Measurements from ENCODE around the gene DPH2. TPM values are rescaled to one million over a fixed set of nuclear protein-coding genes. Genes with fewer than 3 reads are reported as not detected.
A peak's percentile ranks its signal among the peaks of the same experiment; 100 is the strongest.

DPH2 gene
- total RNA-seq, 4 donors from 2014 or later = 5.1 to 18.5 (median 12.3) TPM

DNA sequence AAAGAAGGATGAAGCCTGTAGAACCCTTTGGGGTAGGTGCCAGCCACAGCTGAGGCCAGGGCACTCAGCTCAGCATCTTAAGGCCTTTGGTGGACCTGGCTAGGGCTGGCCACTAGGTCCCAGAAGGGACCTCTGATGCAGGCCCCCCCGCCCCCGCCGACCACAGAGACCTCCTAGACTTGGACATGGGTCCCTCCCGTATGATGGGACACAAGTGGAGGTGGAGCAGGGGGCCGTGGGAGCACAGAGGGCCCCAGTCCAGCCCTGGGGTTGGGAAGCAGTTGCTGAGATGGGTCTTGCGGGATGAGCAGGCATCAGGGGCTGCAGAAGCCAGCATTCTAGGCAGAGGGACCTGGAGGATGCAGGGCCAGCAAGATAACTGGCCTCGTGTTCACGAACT lies 12.4 kb downstream of the DPH2 start:
- no peak for DNase-seq
- intact Hi-C loops (cut with DNase I; ENCODE audit: low total_unique reads) = no loop called here
- no peaks in the 10 kb centered on the region for H3K9me3 ChIP-seq
- TF ChIP-seq, protein P1, sequence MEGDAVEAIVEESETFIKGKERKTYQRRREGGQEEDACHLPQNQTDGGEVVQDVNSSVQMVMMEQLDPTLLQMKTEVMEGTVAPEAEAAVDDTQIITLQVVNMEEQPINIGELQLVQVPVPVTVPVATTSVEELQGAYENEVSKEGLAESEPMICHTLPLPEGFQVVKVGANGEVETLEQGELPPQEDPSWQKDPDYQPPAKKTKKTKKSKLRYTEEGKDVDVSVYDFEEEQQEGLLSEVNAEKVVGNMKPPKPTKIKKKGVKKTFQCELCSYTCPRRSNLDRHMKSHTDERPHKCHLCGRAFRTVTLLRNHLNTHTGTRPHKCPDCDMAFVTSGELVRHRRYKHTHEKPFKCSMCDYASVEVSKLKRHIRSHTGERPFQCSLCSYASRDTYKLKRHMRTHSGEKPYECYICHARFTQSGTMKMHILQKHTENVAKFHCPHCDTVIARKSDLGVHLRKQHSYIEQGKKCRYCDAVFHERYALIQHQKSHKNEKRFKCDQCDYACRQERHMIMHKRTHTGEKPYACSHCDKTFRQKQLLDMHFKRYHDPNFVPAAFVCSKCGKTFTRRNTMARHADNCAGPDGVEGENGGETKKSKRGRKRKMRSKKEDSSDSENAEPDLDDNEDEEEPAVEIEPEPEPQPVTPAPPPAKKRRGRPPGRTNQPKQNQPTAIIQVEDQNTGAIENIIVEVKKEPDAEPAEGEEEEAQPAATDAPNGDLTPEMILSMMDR (IDR thresholded peaks at IDR 0.05) = no peak
- TF ChIP-seq POLR2A (IDR thresholded peaks at IDR 0.05) = no peak
- no peak overlapping the region for H3K4me3 ChIP-seq
- H3K27ac ChIP-seq = no peak overlapping the region
- no peaks in the 10 kb centered on the region for H3K4me1 ChIP-seq
- H3K27me3 ChIP-seq = no peaks in the 10 kb centered on the region
- no peaks in the 10 kb centered on the region for H3K36me3 ChIP-seq

DNA sequence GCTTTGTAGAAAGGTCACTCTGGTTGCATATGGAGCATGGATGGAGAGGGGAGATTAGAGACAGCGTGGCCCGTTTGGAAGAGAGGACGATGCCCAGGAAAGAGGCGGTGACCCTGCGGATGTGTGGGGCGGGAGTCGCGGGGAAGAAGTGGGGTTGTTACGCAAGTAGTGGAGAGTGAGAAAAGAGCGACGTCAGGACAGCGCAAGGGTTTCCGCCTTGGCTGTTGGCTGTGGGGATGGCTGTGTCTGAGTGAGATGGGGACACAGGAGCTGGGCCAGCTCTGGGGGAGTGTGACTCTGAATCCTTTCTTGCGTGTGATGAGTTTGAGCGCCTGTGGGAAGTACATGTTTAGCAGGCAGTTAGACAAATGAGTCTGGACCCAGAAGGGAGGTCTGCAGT lies 13.0 kb downstream of the DPH2 start:
- peak in 1 of 2 donors; percentile 13 for DNase-seq
- Histone ChIP-seq H3K36me3 (no peaks in the 10 kb centered on the region), H3K4me3 (no peak overlapping the region), H3K4me1 (no peaks in the 10 kb centered on the region), H3K27ac (no peak overlapping the region), H3K27me3 (no peaks in the 10 kb centered on the region), H3K9me3 (no peaks in the 10 kb centered on the region)
- TF ChIP-seq POLR2A (IDR thresholded peaks at IDR 0.05) = no peak
- TF ChIP-seq, protein P1 (IDR thresholded peaks at IDR 0.05) = no peak
- intact Hi-C loops (cut with DNase I; ENCODE audit: low total_unique reads) = no loop called here

DNA sequence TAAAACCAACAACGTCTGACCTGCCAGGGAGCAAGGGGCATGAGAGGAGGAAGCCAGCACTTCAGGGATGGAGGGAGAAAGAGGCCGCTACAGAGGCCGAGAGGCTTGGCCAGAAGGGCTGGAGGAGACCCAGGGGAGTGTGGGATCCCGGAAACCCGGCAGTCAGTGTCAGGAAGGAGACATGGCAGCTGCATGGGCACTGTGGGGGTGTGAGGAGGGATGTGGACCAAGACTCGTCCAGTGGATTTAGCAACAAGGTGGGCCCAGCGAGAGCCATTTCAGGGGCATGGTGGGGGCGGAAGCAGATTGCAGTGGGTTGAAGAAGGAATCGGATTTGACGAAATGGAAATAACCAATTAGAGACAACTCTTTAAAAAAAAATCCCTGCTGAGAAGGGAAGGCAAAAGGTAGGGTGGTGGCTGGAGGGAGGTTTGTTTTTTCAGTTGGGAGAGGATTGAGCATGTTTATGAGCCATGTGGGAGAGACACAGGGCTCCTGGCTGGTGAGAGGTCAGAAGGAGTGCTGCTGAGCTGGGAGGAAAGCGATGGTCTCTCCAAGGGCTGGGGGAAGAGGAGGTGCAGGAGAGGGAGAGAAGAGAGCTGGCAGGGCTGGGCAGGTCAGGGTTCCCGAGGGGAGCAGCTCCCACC lies 13.6 kb downstream of the DPH2 start:
- Histone ChIP-seq H3K4me1 (no peaks in the 10 kb centered on the region), H3K27ac (no peak overlapping the region), H3K27me3 (no peaks in the 10 kb centered on the region), H3K36me3 (no peaks in the 10 kb centered on the region), H3K4me3 (no peak overlapping the region), H3K9me3 (no peaks in the 10 kb centered on the region)
- TF ChIP-seq, protein P1 (IDR thresholded peaks at IDR 0.05) = no peak
- TF ChIP-seq POLR2A (IDR thresholded peaks at IDR 0.05) = no peak
- intact Hi-C loops (cut with DNase I; ENCODE audit: low total_unique reads) = no loop called here
- DNase-seq = peak in 1 of 2 donors; percentile 13

DNA sequence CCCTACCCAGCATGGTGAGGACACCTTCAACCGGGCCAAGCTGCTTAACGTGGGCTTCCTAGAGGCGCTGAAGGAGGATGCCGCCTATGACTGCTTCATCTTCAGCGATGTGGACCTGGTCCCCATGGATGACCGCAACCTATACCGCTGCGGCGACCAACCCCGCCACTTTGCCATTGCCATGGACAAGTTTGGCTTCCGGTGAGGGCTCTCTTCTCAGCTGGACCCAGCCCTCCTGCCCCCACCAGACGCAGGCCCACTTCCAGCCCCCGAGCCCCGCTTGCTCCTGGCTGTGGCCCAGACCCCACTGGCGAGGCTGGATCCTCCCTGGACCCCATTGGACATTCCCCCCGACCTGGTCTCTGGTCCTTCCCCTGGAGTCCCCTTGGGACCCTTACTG lies 15.0 kb downstream of the DPH2 start:
- intact Hi-C loops (cut with DNase I; ENCODE audit: low total_unique reads) = no loop called here
- Histone ChIP-seq H3K4me3 (no peak overlapping the region), H3K9me3 (no peaks in the 10 kb centered on the region), H3K27ac (no peak overlapping the region), H3K36me3 (no peaks in the 10 kb centered on the region), H3K4me1 (no peaks in the 10 kb centered on the region), H3K27me3 (no peaks in the 10 kb centered on the region)
- peak in 1 of 2 donors; percentile 13 for DNase-seq
- TF ChIP-seq, protein P1 (IDR thresholded peaks at IDR 0.05) = no peak

DNA sequence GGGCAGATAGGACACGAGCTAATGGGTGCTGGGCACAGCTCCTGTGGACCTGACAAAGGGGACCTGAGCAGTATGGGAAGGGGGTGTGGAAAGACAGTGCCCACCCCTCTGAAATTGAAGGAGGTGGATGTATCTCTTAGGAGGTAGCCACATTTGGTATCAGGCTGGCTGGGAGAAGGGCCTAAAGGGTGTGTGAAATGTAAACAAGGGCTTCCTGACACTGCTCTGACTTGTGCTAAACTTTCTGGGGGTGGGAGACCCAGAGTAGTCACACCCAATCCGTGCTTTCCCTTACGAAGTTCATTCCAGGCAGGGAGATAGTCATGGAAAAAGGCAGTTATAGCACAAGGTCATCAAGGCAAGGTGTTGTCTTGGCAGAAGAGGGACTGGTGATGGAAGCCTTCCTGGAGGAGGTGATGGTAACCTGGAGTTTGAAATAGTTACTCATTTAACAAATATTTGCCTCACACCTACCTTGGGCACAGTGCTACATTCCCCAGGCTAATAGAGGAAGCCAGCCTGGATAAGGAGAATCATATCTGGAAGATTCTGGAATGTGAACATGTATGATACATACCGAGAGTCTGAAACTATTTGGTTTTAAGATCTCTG lies 16.3 kb downstream of the DPH2 start:
- no peak for TF ChIP-seq POLR2A (IDR thresholded peaks at IDR 0.05)
- TF ChIP-seq, protein P1 (IDR thresholded peaks at IDR 0.05) = no peak
- Histone ChIP-seq H3K4me1 (no peaks in the 10 kb centered on the region), H3K9me3 (no peaks in the 10 kb centered on the region), H3K27me3 (no peaks in the 10 kb centered on the region), H3K27ac (no peak overlapping the region), H3K36me3 (no peaks in the 10 kb centered on the region), H3K4me3 (no peak overlapping the region)
- intact Hi-C loops (cut with DNase I; ENCODE audit: low total_unique reads) = no loop called here
- no peak for DNase-seq

All from uterus (tissue), 4 donors.